Measurements from ENCODE around the gene ACTBL2. TPM values are rescaled to one million over a fixed set of nuclear protein-coding genes. Genes with fewer than 3 reads are reported as not detected.
A peak's percentile ranks its signal among the peaks of the same experiment; 100 is the strongest.

ACTBL2 gene
- total and polyA plus RNA-seq, 2 donors (not counting 1 experiment from before 2014, with no cell fraction given): 0.03 TPM; not detected in 1

DNA sequence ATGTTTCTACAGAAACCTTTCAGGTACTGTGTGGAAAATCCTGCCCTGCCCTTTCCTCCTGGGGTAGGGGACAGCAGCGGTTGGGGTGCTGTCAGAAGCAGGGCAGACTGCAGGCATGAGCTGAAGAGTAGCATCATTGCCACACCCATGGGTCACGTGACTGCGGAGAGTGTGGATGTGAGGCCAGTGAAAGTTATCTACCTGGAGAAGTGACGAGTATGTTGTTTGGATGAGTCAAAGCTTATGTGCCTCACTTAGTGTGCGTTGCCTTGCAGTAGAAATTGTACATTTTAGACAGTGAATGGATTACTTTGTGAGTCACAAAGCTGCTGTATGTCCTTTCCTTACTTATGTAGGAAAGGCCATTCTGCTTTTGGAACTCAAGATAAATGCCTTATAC, 21.7 kb upstream of the ACTBL2 start:
- H2AFZ ChIP-seq (ENCODE audit: low read length): no peak overlapping the region
- H3K9me3 ChIP-seq (ENCODE audit: control insufficient read depth, insufficient read depth, low read depth, low read length): no peaks in the 10 kb centered on the region
- no peak overlapping the region for H3K4me2 ChIP-seq (ENCODE audit: extremely low read depth, insufficient read depth, low read length)
- no peaks in the 10 kb centered on the region for H3K79me2 ChIP-seq (ENCODE audit: control insufficient read depth, insufficient read depth, low read length)
- TF ChIP-seq EZH2 (IDR thresholded peaks at IDR 0.05; ENCODE audit: low read length, missing control alignments): no peak
- TF ChIP-seq, protein P1, sequence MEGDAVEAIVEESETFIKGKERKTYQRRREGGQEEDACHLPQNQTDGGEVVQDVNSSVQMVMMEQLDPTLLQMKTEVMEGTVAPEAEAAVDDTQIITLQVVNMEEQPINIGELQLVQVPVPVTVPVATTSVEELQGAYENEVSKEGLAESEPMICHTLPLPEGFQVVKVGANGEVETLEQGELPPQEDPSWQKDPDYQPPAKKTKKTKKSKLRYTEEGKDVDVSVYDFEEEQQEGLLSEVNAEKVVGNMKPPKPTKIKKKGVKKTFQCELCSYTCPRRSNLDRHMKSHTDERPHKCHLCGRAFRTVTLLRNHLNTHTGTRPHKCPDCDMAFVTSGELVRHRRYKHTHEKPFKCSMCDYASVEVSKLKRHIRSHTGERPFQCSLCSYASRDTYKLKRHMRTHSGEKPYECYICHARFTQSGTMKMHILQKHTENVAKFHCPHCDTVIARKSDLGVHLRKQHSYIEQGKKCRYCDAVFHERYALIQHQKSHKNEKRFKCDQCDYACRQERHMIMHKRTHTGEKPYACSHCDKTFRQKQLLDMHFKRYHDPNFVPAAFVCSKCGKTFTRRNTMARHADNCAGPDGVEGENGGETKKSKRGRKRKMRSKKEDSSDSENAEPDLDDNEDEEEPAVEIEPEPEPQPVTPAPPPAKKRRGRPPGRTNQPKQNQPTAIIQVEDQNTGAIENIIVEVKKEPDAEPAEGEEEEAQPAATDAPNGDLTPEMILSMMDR (conservative IDR thresholded peaks at IDR 0.05 in 1 of 2, IDR thresholded peaks at IDR 0.05 in 1 of 2; ENCODE audit: low read depth in 1 of 2, low read length in 2 of 2): no peak
- no peak overlapping the region for H3K4me3 ChIP-seq (replicated peaks in 1 of 4; ENCODE audit: control extremely low read depth in 1 of 4, insufficient read depth in 1 of 4, low read depth in 3 of 4, low read length in 4 of 4)
- no peaks in the 10 kb centered on the region for H3K27me3 ChIP-seq (ENCODE audit: control insufficient read depth, insufficient read depth, low read length)
- H3K27ac ChIP-seq (ENCODE audit: insufficient read depth, low read length): no peak overlapping the region
- peak in 1 of 2 donors; percentile 55 for DNase-seq (ENCODE audit: low read depth in 2 of 2)
- H4K20me1 ChIP-seq (ENCODE audit: control insufficient read depth, extremely low read depth, insufficient read depth, low read length): no peaks in the 10 kb centered on the region
- H3K4me1 ChIP-seq (ENCODE audit: control insufficient read depth, extremely low read depth, insufficient read depth, low read length): no peaks in the 10 kb centered on the region
- H3K9ac ChIP-seq (ENCODE audit: insufficient read depth, low read length): no peak overlapping the region
- H3K36me3 ChIP-seq (ENCODE audit: control insufficient read depth, insufficient read depth, low read length): no peaks in the 10 kb centered on the region

DNA sequence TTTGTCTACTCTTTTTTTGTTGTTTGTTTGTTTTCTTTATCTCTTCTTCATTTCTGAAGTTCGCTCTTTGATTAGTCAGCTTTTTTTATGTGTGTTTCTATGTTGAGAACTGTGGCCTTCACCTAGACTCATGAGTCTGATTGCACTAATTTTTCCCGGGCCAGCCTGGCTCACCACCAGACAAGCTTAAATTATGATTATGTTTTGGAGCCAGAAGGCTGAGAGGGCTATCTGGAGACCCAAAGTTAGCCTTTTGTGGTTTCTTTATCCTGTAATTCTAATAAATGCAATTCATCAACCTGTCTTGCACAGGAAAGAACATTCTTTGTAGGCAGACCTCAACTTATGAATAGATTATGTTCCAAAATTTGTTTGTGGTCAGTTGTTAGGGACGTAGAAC, 20.8 kb upstream of the ACTBL2 start:
- H3K9me3 ChIP-seq (ENCODE audit: control insufficient read depth, insufficient read depth, low read depth, low read length): no peaks in the 10 kb centered on the region
- no peak overlapping the region for H3K27ac ChIP-seq (ENCODE audit: insufficient read depth, low read length)
- no peaks in the 10 kb centered on the region for H3K36me3 ChIP-seq (ENCODE audit: control insufficient read depth, insufficient read depth, low read length)
- no peak overlapping the region for H3K9ac ChIP-seq (ENCODE audit: insufficient read depth, low read length)
- H3K4me1 ChIP-seq (ENCODE audit: control insufficient read depth, extremely low read depth, insufficient read depth, low read length): no peaks in the 10 kb centered on the region
- no peaks in the 10 kb centered on the region for H3K79me2 ChIP-seq (ENCODE audit: control insufficient read depth, insufficient read depth, low read length)
- H2AFZ ChIP-seq (ENCODE audit: low read length): no peak overlapping the region
- TF ChIP-seq, protein P1 (conservative IDR thresholded peaks at IDR 0.05 in 1 of 2, IDR thresholded peaks at IDR 0.05 in 1 of 2; ENCODE audit: low read depth in 1 of 2, low read length in 2 of 2): no peak
- no peak overlapping the region for H3K4me2 ChIP-seq (ENCODE audit: extremely low read depth, insufficient read depth, low read length)
- H4K20me1 ChIP-seq (ENCODE audit: control insufficient read depth, extremely low read depth, insufficient read depth, low read length): no peaks in the 10 kb centered on the region
- H3K27me3 ChIP-seq (ENCODE audit: control insufficient read depth, insufficient read depth, low read length): no peaks in the 10 kb centered on the region
- H3K4me3 ChIP-seq (replicated peaks in 1 of 4; ENCODE audit: control extremely low read depth in 1 of 4, insufficient read depth in 1 of 4, low read depth in 3 of 4, low read length in 4 of 4): no peak overlapping the region
- peak; percentile 60 to 92 for DNase-seq (ENCODE audit: low read depth in 2 of 2)

DNA sequence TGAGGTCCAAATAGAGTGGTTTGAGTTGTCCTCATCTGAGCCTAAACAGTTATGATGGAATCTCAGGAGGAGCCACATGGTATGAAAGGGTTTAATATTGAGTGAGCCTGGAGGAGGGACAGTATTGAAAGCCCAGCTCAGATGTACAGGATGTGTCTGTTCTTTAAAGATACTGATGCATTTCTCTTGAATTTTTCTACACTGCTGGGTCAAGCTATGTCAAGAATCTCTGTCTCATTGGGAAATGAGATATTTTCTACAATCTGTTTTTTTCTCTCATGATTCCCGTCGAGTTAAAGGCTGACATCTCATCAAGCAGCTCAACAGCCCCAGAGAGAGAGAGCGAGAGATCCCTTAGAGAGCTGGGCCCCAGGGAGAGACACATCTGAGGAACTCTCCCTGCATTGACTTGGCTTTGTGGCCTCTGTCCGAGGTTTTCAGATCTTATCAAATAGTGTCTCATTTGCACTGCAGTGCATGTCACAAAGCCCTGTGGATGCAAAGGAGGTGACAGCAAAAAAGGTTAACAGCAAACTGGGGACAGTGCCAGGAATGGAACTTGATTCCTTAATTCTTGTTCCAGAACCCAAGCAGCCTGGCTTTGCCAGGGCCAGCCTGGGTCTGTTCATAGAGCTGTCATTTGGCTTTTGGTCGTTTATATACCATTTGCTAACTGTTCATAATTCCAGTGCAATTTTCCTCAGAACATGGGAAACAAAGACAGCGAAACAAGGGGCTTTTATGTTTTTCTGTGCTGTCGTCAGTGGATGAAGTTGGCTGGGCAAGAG, 19.0 kb upstream of the ACTBL2 start:
- Histone ChIP-seq H3K27ac (ENCODE audit: insufficient read depth, low read length) (no peak overlapping the region), H4K20me1 (ENCODE audit: control insufficient read depth, extremely low read depth, insufficient read depth, low read length) (no peaks in the 10 kb centered on the region), H3K4me2 (ENCODE audit: extremely low read depth, insufficient read depth, low read length) (no peak overlapping the region), H3K9ac (ENCODE audit: insufficient read depth, low read length) (no peak overlapping the region), H3K9me3 (ENCODE audit: control insufficient read depth, insufficient read depth, low read depth, low read length) (no peaks in the 10 kb centered on the region), H2AFZ (ENCODE audit: low read length) (no peak overlapping the region), H3K27me3 (ENCODE audit: control insufficient read depth, insufficient read depth, low read length) (no peaks in the 10 kb centered on the region), H3K4me1 (ENCODE audit: control insufficient read depth, extremely low read depth, insufficient read depth, low read length) (no peaks in the 10 kb centered on the region), H3K79me2 (ENCODE audit: control insufficient read depth, insufficient read depth, low read length) (no peaks in the 10 kb centered on the region), H3K36me3 (ENCODE audit: control insufficient read depth, insufficient read depth, low read length) (no peaks in the 10 kb centered on the region), H3K4me3 (replicated peaks in 1 of 4; ENCODE audit: control extremely low read depth in 1 of 4, insufficient read depth in 1 of 4, low read depth in 3 of 4, low read length in 4 of 4) (no peak overlapping the region)
- TF ChIP-seq EZH2 (IDR thresholded peaks at IDR 0.05; ENCODE audit: low read length, missing control alignments): no peak
- TF ChIP-seq, protein P1 (conservative IDR thresholded peaks at IDR 0.05 in 1 of 2, IDR thresholded peaks at IDR 0.05 in 1 of 2; ENCODE audit: low read depth in 1 of 2, low read length in 2 of 2): no peak
- DNase-seq (ENCODE audit: low read depth in 2 of 2): no peak

Data from fibroblast of lung (primary cell).